Measurements from ENCODE around the gene GTF3C6. TPM values are rescaled to one million over a fixed set of nuclear protein-coding genes. Genes with fewer than 3 reads are reported as not detected.

The GTF3C6 gene
- total and polyA plus RNA-seq, 2 of the 8 experiments (the other 6 are each of a cell fraction or from before 2014, with no cell fraction given), result 13.1 to 87.4 TPM

DNA sequence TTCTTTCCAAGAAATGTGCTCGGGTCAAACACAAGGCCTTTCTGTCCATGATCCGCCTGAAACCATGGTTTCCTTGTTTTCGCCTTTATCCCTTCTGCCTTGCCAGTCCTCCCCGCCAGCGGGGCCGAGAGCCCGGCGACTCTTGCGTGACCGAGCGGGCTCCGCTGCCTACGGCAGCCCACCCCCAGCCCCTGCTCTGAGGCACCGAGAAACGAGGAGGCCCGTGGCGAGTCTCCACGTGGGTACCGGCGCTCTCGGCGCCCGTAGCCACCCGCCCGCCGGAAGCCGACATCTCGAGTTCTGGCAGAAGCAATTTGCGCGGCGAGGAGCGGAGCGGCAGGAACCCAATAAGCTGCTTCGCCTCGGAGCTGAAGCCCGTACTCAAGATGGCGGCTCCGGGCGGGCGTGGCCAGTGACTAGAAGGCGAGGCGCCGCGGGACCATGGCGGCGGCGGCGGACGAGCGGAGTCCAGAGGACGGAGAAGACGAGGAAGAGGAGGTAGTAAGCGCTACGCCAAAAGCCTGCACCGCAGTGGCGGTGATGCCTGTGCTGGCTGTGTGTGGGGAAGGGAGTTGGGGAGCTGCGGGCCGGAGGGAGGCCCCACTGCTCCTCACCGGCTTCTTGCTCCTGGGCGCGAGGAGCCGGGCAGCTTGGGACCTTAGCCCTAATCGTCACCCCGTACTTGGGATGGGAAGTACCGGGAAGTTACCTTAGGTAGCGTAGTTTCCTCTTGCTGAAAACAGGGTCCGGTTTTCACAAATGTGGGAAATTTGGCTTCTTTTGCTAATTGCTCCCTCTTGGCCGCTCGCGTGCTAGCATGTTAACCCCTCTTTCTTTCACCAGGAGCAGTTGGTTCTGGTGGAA, at the start of gene GTF3C6 (continued):
- TF ChIP-seq TBP (IDR thresholded peaks at IDR 0.05; ENCODE audit: low read depth, low read length) (peak; percentile 86), CBX5 (IDR thresholded peaks at IDR 0.05; ENCODE audit: low read depth, low read length) (no peak), POLR2AphosphoS5 (IDR thresholded peaks at IDR 0.05; ENCODE audit: low read depth, low read length) (peak; percentile 95), POLR2A (IDR thresholded peaks at IDR 0.05; ENCODE audit: control extremely low read depth in 1 of 2, low read depth in 2 of 2, low read length in 2 of 2) (peak; percentile 94 to 95), HDAC2 (IDR thresholded peaks at IDR 0.05; ENCODE audit: borderline replicate concordance in 1 of 2, low read depth in 2 of 2, low read length in 2 of 2) (0 out of 4 replicates have a peak, but pooled peaks of 1 of the 2 experiments have one; percentile 34), YY1 (IDR thresholded peaks at IDR 0.05; ENCODE audit: low read depth, low read length) (peak; percentile 99), CREB1 (IDR thresholded peaks at IDR 0.05) (peak; percentile 77), GTF2F1 (IDR thresholded peaks at IDR 0.05; ENCODE audit: borderline replicate concordance, low read depth, low read length) (peak; percentile 90), CTBP2 (IDR thresholded peaks at IDR 0.05; ENCODE audit: borderline replicate concordance, insufficient read depth, insufficient read length, low read length) (no peak), EGR1 (IDR thresholded peaks at IDR 0.05; ENCODE audit: borderline replicate concordance, low read depth, low read length) (no peak), SRF (IDR thresholded peaks at IDR 0.05; ENCODE audit: low read depth, low read length) (no peak), CHD1 (IDR thresholded peaks at IDR 0.05; ENCODE audit: low read depth, low read length) (no peak), TAF7 (optimal IDR thresholded peaks at IDR 0.05; ENCODE audit: borderline replicate concordance, low read depth, low read length) (peak; percentile 94), ASH2L (IDR thresholded peaks at IDR 0.05; ENCODE audit: low read length) (peak; percentile 91), SUZ12 (IDR thresholded peaks at IDR 0.05; ENCODE audit: low read length) (no peak), SIN3A (conservative IDR thresholded peaks at IDR 0.05 in 1 of 2, IDR thresholded peaks at IDR 0.05 in 1 of 2; ENCODE audit: low read depth in 1 of 2, low read length in 2 of 2) (peak in 1 of 2 experiments; percentile 69; a peak in 2 of 4 replicates), NANOG (IDR thresholded peaks at IDR 0.05; ENCODE audit: insufficient read depth, low read depth, low read length, poor library complexity, severe bottlenecking) (peak; percentile 54), TAF1 (IDR thresholded peaks at IDR 0.05; ENCODE audit: low read depth, low read length) (peak; percentile 97), KDM4A (IDR thresholded peaks at IDR 0.05; ENCODE audit: low read depth, low read length, severe bottlenecking) (peak; percentile 81), TCF12 (IDR thresholded peaks at IDR 0.05; ENCODE audit: low read depth, low read length) (0 out of 2 replicates have a peak, but pooled peaks have one; percentile 2)
- TF ChIP-seq, protein P1, sequence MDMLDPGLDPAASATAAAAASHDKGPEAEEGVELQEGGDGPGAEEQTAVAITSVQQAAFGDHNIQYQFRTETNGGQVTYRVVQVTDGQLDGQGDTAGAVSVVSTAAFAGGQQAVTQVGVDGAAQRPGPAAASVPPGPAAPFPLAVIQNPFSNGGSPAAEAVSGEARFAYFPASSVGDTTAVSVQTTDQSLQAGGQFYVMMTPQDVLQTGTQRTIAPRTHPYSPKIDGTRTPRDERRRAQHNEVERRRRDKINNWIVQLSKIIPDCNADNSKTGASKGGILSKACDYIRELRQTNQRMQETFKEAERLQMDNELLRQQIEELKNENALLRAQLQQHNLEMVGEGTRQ (IDR thresholded peaks at IDR 0.05; ENCODE audit: low read length), result no peak
- TF ChIP-seq, protein P2, sequence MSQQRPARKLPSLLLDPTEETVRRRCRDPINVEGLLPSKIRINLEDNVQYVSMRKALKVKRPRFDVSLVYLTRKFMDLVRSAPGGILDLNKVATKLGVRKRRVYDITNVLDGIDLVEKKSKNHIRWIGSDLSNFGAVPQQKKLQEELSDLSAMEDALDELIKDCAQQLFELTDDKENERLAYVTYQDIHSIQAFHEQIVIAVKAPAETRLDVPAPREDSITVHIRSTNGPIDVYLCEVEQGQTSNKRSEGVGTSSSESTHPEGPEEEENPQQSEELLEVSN (IDR thresholded peaks at IDR 0.05), result peak; percentile 87

Data from H1 (cell line).